PC-9 (cell line): Measurements from ENCODE around the gene CCR3.

Experiments used
- EZH2 ChIP-seq: fragments of 200-600 bp; sonication (generic); IDR thresholded peaks from 2 replicates; pipeline ENCODE4 v1.8.0; 2017; ENCODE audit warnings: antibody characterized with exemption, low read depth
- TF ChIP-seq, protein P1 (sequence below): fragments of 200-600 bp; sonication (generic); conservative IDR thresholded peaks from 2 replicates; pipeline ENCODE4 v1.6.1; 2017; ENCODE audit warnings: mixed run types, antibody characterized with exemption, mild to moderate bottlenecking, moderate library complexity

- TF ChIP-seq, protein P1, sequence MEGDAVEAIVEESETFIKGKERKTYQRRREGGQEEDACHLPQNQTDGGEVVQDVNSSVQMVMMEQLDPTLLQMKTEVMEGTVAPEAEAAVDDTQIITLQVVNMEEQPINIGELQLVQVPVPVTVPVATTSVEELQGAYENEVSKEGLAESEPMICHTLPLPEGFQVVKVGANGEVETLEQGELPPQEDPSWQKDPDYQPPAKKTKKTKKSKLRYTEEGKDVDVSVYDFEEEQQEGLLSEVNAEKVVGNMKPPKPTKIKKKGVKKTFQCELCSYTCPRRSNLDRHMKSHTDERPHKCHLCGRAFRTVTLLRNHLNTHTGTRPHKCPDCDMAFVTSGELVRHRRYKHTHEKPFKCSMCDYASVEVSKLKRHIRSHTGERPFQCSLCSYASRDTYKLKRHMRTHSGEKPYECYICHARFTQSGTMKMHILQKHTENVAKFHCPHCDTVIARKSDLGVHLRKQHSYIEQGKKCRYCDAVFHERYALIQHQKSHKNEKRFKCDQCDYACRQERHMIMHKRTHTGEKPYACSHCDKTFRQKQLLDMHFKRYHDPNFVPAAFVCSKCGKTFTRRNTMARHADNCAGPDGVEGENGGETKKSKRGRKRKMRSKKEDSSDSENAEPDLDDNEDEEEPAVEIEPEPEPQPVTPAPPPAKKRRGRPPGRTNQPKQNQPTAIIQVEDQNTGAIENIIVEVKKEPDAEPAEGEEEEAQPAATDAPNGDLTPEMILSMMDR = no peak
- TF ChIP-seq EZH2 = no peak
Measured at GRCh38 chr3:46282696-46283095, 40.4 kb downstream of the CCR3 start.
